Fibroblast of the aortic adventitia (primary cell): ENCODE data around the gene ZBED2. TPM values are rescaled to one million over a fixed set of nuclear protein-coding genes. Genes with fewer than 3 reads are reported as not detected.

Experiments
- DNase-seq: peaks from one replicate; pipeline ENCODE4 v3.0.0-alpha.2; 2010; ENCODE audit warnings: low read depth
- H3K4me3 ChIP-seq: 2 replicates; pipeline ENCODE4 v1.5.1; 2011; ENCODE audit warnings: low read depth, mild to moderate bottlenecking, control low read depth, low read length, moderate library complexity
- total RNA-seq: library from RNA; depleted of rRNA; stranded (reverse); fragments of >200 nt; gene quantifications from 2 replicates; pipeline ENCODE4 v1.2.3, GENCODE V29; 2012; ENCODE audit warnings: low replicate concordance
- TF ChIP-seq, protein P1 (sequence below): IDR thresholded peaks from 2 replicates; pipeline ENCODE4 v1.5.1; 2011; ENCODE audit warnings: mild to moderate bottlenecking, low read length, control low read depth, inconsistent platforms; ENCODE audit not compliant: insufficient read depth

ZBED2 gene
- total RNA-seq, 1 donor: 0.09 TPM

GRCh38 chr3:111619833-111620232 is 24.7 kb upstream of the ZBED2 start:
- TF ChIP-seq, protein P1, sequence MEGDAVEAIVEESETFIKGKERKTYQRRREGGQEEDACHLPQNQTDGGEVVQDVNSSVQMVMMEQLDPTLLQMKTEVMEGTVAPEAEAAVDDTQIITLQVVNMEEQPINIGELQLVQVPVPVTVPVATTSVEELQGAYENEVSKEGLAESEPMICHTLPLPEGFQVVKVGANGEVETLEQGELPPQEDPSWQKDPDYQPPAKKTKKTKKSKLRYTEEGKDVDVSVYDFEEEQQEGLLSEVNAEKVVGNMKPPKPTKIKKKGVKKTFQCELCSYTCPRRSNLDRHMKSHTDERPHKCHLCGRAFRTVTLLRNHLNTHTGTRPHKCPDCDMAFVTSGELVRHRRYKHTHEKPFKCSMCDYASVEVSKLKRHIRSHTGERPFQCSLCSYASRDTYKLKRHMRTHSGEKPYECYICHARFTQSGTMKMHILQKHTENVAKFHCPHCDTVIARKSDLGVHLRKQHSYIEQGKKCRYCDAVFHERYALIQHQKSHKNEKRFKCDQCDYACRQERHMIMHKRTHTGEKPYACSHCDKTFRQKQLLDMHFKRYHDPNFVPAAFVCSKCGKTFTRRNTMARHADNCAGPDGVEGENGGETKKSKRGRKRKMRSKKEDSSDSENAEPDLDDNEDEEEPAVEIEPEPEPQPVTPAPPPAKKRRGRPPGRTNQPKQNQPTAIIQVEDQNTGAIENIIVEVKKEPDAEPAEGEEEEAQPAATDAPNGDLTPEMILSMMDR: no peak
- H3K4me3 ChIP-seq: no peak overlapping the region
- peak; percentile 16 for DNase-seq

DNA sequence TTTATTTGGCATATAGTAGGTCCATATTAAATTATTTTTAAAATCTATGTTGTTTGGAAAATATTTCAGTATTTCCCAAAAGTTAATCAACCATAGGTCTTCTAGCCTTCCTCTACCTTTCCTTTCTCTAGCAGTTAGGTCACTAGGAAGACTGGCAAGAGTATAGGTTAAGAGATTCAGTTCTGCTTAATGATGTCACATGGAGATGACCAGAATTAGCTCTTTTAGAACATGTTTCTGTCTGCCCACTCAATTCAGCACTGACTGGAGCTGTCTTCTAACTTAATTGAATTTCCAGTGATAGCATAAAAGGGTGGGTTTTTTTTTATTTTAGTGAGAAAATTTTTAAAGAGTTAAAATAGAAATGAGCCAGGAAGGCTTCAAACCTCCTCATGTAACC is 23.8 kb upstream of the ZBED2 start:
- no peak overlapping the region for H3K4me3 ChIP-seq
- TF ChIP-seq, protein P1: no peak
- no peak for DNase-seq

DNA sequence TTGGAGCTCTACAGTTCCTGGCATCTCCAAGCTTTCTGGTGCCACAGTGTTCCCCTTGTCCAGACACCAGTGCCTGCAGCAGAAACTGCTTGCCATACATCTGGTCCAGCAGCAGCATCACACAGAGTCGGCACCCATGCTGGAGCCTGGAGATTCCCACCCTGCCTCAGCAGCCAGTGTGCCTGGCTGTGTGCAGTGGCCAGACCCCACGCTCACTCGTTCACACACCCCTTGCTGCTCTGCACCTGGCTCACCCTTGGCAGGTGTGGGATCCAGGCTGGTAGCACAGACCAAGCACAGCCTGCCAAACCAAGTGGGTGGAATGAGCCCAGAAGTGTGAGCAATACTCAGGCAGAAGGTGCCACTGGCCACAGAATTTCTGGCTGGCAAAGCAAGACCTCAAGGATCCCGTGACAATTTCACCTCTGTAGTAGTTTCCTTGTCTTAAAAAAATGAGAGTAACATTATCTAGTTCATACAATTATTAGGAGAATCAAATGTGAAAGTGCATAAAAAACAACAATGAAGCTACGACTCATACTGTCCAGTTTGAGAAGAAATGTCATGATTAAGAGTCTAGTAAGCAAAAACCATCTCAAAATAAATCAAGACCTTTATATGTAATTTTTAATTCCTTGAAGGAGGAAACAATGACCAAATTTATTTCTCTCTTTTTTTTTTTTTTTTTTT is 22.9 kb upstream of the ZBED2 start:
- no peak overlapping the region for H3K4me3 ChIP-seq
- TF ChIP-seq, protein P1: no peak
- DNase-seq: peak; percentile 22

GRCh38 chr3:111617406-111617805 is 22.3 kb upstream of the ZBED2 start:
- H3K4me3 ChIP-seq: no peak overlapping the region
- TF ChIP-seq, protein P1: no peak
- DNase-seq: no peak

GRCh38 chr3:111616417-111617105 is 21.4 kb upstream of the ZBED2 start:
- DNase-seq: no peak
- TF ChIP-seq, protein P1: peak; percentile 14
- no peak overlapping the region for H3K4me3 ChIP-seq

GRCh38 chr3:111615880-111616279 is 20.7 kb upstream of the ZBED2 start:
- TF ChIP-seq, protein P1: no peak
- DNase-seq: no peak
- no peak overlapping the region for H3K4me3 ChIP-seq
